ENCODE data around the gene CHST3.

- TF ChIP-seq CTCF (IDR thresholded peaks at IDR 0.05; ENCODE audit: poor library complexity, severe bottlenecking): no peak
- TF ChIP-seq MXI1 (conservative IDR thresholded peaks at IDR 0.05; ENCODE audit: poor library complexity, severe bottlenecking): no peak
- no peak for TF ChIP-seq SMC3 (conservative IDR thresholded peaks at IDR 0.05; ENCODE audit: poor library complexity)
Measured at GRCh38 chr10:72019085-72019876, 55.1 kb downstream of the CHST3 start.
